Left forelimb (tissue), 1 donor: ENCODE data around the gene RARG.
"Not testable (repeated sequence)": the region's sequence is repeated elsewhere in the genome, so short reads cannot be mapped to it uniquely, and the experiment has no call there.

Experiments used
- DNase-seq: peaks from one replicate; pipeline ENCODE4 v3.0.0-alpha.2; 2018; ENCODE audit warnings: low spot score

Gene RARG

DNA sequence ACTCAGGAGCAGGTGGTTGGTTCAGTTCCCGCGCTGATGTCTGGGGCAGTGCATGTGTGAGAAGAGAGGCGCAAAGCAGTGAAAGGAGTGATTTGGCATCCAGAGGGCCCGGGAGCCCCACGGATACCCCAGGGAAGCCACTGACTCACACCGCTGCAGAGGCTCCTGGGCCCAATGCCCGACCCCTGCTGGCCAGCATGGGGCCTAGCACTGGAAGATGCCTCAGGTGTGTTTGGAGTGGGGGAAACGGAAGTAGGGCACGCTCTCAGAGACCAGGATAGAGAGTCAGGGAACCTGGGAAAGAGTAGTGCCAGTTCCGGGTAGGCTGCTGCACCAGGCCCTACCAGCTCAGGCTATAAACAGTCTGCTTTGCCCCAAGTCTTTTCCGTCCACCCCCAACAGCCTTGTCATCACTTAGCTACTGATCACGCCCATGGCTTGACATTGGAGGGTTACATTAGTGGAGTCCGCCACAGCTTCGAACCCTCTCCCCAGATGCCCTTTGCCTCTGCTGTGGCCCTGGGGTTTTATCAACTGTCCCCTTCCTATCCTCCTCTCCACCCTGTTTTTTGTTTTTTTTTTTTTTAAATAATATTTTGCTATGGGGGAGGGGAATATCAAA is 41.8 kb downstream of the RARG start:
- DNase-seq, result no peak

GRCh38 chr12:53187145-53187899 is 44.7 kb downstream of the RARG start:
- DNase-seq, result no peak

GRCh38 chr12:53186745-53187144 is 45.3 kb downstream of the RARG start:
- DNase-seq, result no peak

DNA sequence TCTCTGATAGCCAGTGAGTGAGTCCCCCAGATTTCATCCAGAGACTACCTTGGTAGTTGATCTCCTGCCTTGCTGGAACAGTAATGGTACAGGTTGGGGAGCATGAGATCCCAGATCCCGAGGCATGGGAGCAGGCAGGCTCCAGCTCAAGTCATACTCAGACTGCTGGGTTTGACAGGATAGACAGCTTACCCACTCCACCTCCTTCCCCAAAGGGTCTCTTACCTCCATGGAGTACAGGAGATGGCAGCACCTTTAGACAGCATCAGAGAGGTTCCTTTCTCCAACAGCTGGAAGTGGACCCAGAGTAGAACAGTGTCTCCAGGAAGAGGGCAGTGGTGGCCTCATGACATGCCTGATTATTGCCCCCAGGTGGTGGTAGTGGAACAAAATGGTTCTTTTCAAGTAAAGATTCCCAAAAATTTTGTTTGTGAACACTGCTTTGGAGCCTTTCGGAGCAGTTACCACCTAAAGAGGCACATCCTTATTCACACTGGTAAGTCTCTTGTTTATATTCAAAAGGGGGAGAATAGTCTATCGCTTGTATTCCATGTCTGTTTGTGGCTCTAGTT is 46.3 kb downstream of the RARG start:
- no peak for DNase-seq

- no peak for DNase-seq
Observed at GRCh38 chr12:53184828-53185227, 47.2 kb downstream of the RARG start.

DNA sequence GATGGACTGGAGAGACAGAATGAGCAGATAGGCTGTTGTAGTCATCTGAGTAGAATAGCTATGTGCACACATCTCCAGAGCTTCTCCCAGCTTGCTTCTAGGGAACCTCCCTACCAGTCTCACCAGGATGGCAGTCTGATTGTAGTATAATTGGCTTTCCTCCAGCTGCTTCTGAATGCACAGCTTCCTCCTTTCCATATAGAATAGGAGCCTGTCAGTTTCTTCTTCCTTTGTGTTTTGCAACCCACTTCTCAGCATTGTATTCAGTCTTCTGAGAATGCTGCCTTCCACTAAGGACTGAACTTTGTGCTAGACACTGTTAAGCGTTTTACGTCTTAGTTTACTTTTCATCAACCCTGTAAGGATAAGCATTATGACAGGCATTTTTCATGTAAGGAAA is 49.1 kb downstream of the RARG start:
- DNase-seq, result no peak

- DNase-seq, result peak; percentile 30
Observed at GRCh38 chr12:53181935-53182334, 50.1 kb downstream of the RARG start.

- no peak for DNase-seq
Observed at GRCh38 chr12:53180931-53181645, 50.9 kb downstream of the RARG start.

DNA sequence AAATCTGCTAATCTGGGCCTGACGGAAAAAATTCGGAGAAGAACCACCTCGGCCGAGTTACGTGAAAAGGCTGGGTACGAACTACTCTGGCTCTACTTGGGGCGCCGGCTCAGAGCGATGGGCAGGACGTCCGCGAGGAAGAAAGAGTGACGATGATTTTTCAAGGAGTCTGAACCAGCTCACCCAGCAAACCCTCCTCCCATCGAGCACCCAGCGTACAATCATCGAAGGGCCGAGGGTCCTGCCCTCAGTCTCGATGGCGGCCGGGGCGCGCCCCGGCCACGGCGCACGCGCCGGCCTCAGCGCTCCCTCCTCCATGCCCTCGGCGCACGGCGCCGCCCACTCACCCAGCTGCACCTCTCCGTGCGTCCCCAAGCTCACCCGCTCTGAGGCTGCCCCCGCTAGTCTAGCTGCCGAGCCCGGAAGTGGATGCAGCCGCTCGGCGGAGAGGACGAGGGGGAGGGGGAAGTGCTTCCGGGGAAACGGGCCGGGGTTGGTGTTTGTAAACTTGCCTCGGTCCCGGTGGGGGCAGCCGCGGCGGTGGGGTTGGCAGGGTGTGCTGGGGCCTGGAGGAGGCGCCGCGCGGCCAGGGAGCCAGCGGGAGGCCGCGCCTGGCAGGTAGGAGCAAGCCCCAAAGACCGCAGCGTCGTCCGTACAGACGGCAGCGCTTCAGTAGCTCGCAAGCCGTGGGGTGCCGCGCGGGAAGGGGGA is 51.6 kb downstream of the RARG start, which contains the start of the genes CSAD and ZNF740:
Gene CSAD (minus strand): TSS at position 706 of the 711 bp plus-strand sequence. CDS start 7,455 bp downstream, outside the sequence.
Gene ZNF740 (plus strand): TSS at position 503 of the 711 bp plus-strand sequence. CDS start 1,262 bp downstream, outside the sequence.
- DNase-seq, result peak; percentile 97

GRCh38 chr12:53179687-53180219 is 52.3 kb downstream of the RARG start:
- DNase-seq, result peak; percentile 53

DNA sequence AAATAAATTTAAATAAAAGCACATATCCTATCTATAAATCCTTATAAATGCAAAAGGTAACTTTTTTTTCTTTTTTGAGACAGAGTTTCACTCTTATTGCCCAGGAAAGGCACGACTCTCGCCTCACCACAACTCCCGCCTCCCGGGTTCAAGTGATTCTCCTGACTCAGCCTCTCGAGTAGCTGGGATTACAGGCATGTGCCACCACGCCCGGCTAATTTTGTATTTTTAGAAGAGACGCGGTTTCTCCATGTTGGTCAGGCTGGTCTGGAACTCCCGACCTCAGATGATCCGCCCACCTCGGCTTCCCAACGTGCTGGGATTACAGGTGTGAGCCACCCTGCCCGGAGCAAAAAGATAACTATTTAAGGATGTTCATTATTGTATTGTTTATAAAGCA is 53.2 kb downstream of the RARG start:
- not testable (repeated sequence) for DNase-seq

- DNase-seq, result not testable (repeated sequence)
Observed at GRCh38 chr12:53177447-53177846, 54.6 kb downstream of the RARG start.

- no peak for DNase-seq
Observed at GRCh38 chr12:53176750-53177149, 55.3 kb downstream of the RARG start.

DNA sequence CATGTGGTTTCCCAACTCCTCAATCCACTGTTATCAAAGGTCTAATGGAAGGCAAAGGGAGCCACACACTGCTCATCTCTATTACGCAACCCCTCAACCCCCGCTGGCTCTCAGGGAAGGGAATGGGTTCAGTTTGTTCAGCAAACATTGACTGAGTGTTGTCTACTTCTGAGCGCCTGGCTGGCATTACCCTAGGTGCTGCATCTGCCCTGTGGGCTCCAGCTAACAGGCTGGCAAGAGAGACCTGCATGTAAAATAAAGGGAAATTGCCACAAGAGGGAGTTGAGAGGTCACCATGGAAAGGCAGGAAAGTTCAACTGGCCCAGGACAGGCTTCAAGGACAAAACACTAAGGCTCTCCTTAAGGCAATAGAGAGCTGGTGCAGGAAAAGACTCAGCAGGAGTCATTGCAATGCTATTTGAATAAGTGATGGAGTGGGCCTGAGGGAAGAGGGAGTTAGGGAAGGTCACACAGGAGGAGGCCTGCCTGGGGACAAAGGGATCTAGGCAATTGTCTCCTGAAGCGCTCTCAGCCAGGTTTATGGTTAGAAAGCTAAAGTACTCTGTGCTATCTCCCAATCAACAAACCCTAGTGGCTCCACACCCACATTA is 57.0 kb downstream of the RARG start:
- no peak for DNase-seq

DNA sequence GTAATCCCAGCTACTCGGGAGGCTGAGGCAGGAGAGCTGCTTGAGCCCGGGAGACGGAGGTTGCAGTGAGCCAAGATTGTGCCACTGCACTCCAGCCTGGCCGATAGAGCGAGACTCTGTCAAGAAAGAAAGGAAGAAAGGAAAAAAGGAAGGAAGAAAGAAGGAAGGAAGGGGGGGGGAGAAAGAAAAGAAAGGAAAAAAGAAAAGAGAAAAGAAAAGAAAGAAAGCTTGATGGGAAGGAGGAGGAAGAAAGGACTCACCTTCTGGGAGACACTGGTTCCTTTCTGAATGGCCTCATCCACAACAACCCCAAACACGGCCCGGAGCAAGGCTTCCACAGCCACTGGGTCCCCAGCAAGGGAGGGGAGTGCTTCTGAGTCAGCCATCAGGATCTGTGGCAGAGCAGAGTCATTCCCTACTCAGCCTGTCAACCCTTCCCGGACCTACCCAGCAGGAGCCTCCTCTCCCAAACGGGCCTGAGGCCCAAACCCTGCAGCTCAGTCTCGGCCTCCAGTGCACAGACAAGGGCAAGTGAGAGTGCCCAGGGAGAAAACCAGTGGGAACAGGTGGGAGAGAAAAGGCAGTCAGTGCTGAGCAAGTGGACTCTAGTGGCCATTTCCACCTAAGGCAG is 58.8 kb downstream of the RARG start:
- no peak for DNase-seq

GRCh38 chr12:53172352-53172751 is 59.7 kb downstream of the RARG start:
- no peak for DNase-seq

GRCh38 chr12:53171725-53172329 is 60.2 kb downstream of the RARG start:
- DNase-seq, result no peak

DNA sequence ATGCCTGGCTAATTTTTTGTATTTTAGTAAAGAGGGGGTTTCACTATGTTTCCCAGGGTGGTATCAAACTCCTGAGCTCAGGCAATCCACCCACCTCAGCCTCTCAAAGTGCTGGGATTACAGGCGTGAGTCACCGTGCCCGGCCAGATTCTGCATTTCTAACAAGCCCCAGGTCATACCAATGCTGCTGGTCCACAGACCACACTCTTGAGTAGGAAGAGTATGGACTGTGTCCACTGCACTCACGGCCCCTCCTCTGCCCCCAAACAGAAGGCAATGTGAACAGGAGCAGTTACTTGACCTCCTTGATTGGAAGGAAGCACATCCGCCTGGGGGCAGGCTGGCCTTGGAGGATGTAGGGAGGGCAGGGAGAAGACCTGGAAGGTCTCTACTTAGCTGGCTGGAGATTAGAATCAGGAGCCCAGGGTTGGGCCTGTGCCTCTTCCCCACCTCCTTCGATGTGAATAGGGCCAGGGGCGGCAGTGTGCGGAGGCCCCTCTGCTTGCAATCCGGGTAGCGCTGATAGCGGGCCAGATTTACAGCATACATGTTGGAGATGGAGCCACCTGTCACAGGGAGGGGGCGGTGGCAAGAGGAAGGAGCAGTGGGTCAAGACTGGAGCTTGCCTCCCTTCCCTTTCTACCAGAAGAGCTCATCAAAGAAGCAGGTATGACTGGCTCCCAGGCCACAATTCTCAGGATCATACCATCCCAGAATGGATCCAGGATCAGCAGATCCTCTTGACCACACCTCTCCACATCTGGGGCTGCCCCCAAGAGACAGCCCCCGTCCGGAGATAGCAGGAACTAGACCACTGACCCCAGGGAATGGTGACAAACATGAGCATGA is 60.9 kb downstream of the RARG start:
- no peak for DNase-seq

DNA sequence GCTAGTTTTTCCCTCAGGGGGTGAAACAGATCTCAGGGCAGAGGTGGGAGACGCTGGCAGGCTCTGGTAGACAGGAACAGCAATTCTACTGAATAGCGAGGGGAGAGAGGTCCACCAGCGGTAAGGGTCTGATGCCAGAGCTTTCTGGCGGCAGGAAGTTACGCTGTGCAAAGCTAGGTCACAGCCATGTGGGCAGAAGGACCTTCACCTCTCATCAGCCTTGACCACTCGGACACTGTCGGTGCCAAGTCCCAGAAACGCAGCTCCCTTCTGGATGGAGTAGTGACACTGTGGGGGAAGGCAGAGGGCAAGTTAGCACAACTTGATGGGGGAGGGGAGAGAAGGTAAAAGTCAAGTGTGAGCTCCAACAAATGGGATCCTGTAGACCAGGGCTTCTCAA is 61.8 kb downstream of the RARG start:
- DNase-seq, result no peak
